ENCODE results near the gene GTPBP6. TPM values are rescaled to one million over a fixed set of nuclear protein-coding genes. Genes with fewer than 3 reads are reported as not detected.

The GTPBP6 gene
- total RNA-seq, 1 donor: 25.5 TPM

GRCh38 chrX:302975-303374, 15.6 kb downstream of the GTPBP6 start:
- TF ChIP-seq CTCF (IDR thresholded peaks at IDR 0.05; ENCODE audit: insufficient read depth, low read depth, low read length): no peak
- H3K4me3 ChIP-seq (ENCODE audit: low read depth, low read length): no peak overlapping the region
- no peak for DNase-seq (ENCODE audit: low read depth)

- no peak for DNase-seq (ENCODE audit: low read depth)
- TF ChIP-seq CTCF (IDR thresholded peaks at IDR 0.05; ENCODE audit: insufficient read depth, low read depth, low read length): no peak
- H3K4me3 ChIP-seq (ENCODE audit: low read depth, low read length): no peak overlapping the region
These were observed 18.3 kb downstream of the GTPBP6 start for GRCh38 chrX:300334-300733.

GRCh38 chrX:298993-299392, 19.6 kb downstream of the GTPBP6 start:
- no peak for DNase-seq (ENCODE audit: low read depth)
- TF ChIP-seq CTCF (IDR thresholded peaks at IDR 0.05; ENCODE audit: insufficient read depth, low read depth, low read length): no peak

GRCh38 chrX:295136-295535, 23.5 kb downstream of the GTPBP6 start:
- no peak for DNase-seq (ENCODE audit: low read depth)
- H3K4me3 ChIP-seq (ENCODE audit: low read depth, low read length): no peak overlapping the region
- TF ChIP-seq CTCF (IDR thresholded peaks at IDR 0.05; ENCODE audit: insufficient read depth, low read depth, low read length): no peak

More at GRCh38 chrX:298993-299392, 19.6 kb downstream of the GTPBP6 start:
- H3K4me3 ChIP-seq (ENCODE audit: low read depth, low read length): no peak overlapping the region

DNA sequence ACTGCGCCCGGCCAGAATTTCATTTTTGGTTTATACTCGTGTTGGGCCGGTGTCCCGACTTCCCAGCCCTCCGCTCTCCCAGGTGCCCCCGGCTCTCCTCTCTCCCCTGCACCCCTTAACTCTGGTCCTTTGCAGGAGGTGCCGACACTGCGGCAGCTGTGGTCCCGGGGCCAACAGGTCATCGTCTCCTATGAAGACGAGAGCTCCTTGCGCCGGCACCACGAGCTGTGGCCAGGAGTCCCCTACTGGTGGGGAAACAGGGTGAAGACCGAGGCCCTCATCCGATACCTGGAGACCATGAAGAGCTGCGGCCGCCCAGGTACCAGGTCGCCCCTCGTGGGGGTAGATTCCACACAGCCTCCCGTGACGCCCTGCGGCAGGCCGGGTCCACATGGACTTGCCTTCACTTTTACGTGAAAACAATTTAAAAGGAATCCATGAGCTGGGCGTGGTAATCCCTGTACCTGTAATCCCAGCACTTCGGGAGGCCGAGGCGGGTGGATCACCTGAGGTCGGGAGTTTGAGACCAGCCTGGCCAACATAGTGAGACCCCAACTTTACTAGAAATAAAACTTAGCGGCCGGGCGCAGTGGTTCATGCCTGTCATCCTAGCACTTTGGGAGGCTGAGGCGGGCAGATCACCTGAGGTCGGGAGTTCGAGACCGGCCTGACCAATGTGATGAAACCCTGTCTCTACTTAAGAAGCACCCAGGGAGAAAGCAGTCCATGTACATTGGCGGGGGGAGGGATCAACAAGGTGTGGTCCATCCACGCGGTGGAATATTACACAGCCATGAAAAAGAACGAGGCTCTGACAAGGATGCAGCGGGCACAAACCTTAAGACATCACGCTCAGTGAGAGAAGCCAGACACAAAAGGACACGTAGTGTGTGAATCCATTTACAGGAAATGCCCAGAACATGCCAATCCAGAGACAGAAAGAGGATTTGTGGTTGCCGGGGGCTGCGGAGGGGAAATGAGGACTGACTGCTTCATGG, 25.4 kb downstream of the GTPBP6 start:
- H3K4me3 ChIP-seq (ENCODE audit: low read depth, low read length): no peak overlapping the region
- no peak for DNase-seq (ENCODE audit: low read depth)
- no peak for TF ChIP-seq CTCF (IDR thresholded peaks at IDR 0.05; ENCODE audit: insufficient read depth, low read depth, low read length)

- no peak overlapping the region for H3K4me3 ChIP-seq (ENCODE audit: low read depth, low read length)
- no peak for DNase-seq (ENCODE audit: low read depth)
- TF ChIP-seq CTCF (IDR thresholded peaks at IDR 0.05; ENCODE audit: insufficient read depth, low read depth, low read length): no peak
These were observed 27.1 kb downstream of the GTPBP6 start for GRCh38 chrX:291411-291901.

All from fibroblast of villous mesenchyme (primary cell).